Activated naive CD8-positive, alpha-beta T cell treated with anti-CD3 and anti-CD28 coated beads for 36 hours (primary cell): ENCODE measurements around the gene SLC9B1. TPM values are rescaled to one million over a fixed set of nuclear protein-coding genes. Genes with fewer than 3 reads are reported as not detected.
"Not testable (repeated sequence)": the region's sequence is repeated elsewhere in the genome, so short reads cannot be mapped to it uniquely, and the experiment has no call there.

ENCODE experiments used
- DNase-seq: peaks from one replicate; pipeline ENCODE4 v3.0.0; 2021
- H3K27ac Mint-ChIP-seq: one replicate; pipeline ENCODE4 v1.8.0; 2022; ENCODE audit warnings: mild to moderate bottlenecking, moderate library complexity, mixed read lengths
- H3K27me3 Mint-ChIP-seq: one replicate; pipeline ENCODE4 v1.8.0; 2022; ENCODE audit warnings: mild to moderate bottlenecking, mixed read lengths
- H3K36me3 Mint-ChIP-seq: one replicate; pipeline ENCODE4 v1.8.0; 2021; ENCODE audit warnings: mild to moderate bottlenecking, mixed read lengths
- H3K4me1 Mint-ChIP-seq: one replicate; pipeline ENCODE4 v1.8.0; 2021; ENCODE audit warnings: mixed read lengths
- H3K4me3 Mint-ChIP-seq: one replicate; pipeline ENCODE4 v1.8.0; 2022; ENCODE audit warnings: mild to moderate bottlenecking, moderate library complexity, mixed read lengths
- H3K9me3 Mint-ChIP-seq: one replicate; pipeline ENCODE4 v1.8.0; 2022; ENCODE audit warnings: mixed read lengths
- total RNA-seq, 2 experiments: library from RNA; stranded (reverse); gene quantifications; one replicate each; pipeline ENCODE4 v1.2.3, GENCODE V29; 2021

SLC9B1 gene
- total RNA-seq, 2 experiments from 2014 or later: 1.0 to 1.2 TPM

DNA sequence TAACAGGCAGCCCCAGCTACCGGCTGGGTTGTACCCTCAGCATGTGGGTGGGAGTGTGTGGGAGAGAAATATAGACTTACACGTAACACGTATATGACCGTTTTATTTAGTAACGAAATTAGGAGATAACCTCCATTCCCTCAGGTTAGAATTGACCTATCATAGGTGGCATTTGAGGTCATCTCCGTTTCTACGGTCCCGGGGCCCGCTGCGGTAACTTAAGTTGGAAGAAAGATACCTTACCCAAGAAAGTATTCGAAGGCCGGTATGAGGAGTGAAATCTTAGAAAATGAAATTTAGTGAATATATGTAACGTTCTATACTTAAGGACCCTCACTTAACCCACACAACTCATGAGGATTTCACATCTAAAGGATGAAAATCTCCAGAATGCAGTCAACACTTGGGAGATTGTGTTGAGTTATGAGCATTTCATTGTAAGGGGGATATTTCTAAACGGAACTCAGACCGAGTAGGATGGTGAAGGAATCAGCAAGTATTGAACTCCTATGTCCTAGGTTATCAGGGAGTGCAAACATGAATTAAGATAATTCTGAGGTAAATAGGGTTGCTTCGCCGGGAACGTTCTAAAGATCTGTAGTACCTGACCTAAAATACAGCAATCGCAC, 149.8 kb downstream of the SLC9B1 start:
- Mint-ChIP-seq H3K9me3 (no peaks in the 10 kb centered on the region), H3K4me3 (peak overlapping the region; percentile 98), H3K27ac (peak overlapping the region; percentile 100), H3K4me1 (peaks cover 52% of the 10 kb centered on the region), H3K27me3 (no peaks in the 10 kb centered on the region), H3K36me3 (peaks cover 56% of the 10 kb centered on the region)
- DNase-seq: no peak

DNA sequence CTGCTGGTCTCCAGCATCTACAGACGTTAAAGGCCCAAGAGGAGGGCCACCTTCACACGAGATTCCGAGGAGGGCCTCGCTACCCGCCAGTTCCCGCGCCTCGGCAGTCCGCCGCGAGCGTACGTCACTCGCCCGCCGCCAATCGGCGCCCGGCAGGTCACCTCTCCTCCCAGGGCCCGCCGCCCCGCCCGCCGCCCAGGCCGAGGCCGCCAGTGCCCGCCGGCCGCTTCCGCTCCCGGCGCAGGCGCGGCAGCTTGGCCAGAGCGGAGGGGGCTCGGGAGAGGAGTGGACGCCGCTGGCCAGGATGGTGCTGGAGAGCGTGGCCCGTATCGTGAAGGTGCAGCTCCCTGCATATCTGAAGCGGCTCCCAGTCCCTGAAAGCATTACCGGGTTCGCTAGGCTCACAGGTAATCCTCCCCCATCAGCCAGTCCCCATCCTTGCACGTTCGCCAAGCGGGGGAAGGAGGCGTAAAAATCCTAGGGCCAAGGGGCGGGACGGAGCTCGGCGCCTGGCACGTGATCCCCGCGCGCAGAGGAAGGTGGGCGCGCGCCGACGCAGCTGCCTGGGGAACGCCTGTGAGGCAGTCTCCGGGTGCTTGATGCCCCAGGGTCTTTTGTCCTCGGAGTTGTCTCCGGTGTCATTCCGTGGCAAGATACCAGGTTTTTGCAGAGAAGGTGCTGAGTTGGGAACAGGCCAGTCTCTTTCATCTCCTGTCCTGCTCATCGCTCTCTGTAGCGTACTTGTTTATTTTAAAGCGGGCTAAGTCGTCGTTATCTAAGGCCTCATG, 150.5 kb downstream of the SLC9B1 start, which contains the start of gene CISD2:
Gene CISD2 (plus strand): TSS at position 212 of the 788 bp plus-strand sequence. CDS start 93 bp downstream, at position 305.
- Mint-ChIP-seq H3K27ac (peak within 1 kb of the TSS; percentile 100), H3K36me3 (peaks cover 57% of the 10 kb centered on the region), H3K27me3 (no peaks in the 10 kb centered on the region), H3K4me3 (peak within 1 kb of the TSS; percentile 98), H3K9me3 (no peaks in the 10 kb centered on the region), H3K4me1 (peaks cover 52% of the 10 kb centered on the region)
- peak; percentile 96 for DNase-seq

DNA sequence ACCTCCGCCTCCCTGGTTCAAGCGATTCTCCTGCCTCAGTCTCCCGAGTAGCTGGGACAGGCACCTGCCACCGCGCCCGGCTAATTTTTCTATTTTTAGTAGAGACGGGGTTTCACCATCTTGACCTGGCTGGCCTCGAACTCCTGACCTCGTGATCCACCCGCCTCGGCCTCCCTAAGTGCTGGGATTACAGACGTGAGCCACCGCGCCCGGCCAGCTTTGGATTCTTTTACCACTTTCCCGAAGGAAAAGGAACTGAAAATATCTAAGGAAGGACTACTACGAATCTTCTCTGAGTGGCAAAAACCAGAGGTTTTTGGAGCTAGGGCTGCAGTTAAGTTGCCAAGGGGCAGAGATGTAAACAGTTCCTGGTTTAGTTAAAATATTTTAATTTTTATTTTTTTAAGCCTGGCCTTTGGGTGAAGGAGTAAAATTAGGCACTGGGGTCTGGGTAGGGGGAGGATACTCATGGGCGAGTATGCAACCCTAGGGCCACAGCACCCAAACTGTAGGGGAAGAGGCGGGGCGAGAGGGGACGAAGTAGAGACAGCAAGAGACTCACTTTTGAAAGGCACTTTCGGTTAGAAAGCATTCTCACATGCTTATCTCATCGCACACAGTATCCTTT, 151.2 kb downstream of the SLC9B1 start:
- Mint-ChIP-seq H3K27ac (peak overlapping the region; percentile 100), H3K4me3 (peak overlapping the region; percentile 98), H3K36me3 (peaks cover 56% of the 10 kb centered on the region), H3K27me3 (no peaks in the 10 kb centered on the region), H3K4me1 (peaks cover 50% of the 10 kb centered on the region), H3K9me3 (no peaks in the 10 kb centered on the region)
- peak; percentile 8 for DNase-seq

DNA sequence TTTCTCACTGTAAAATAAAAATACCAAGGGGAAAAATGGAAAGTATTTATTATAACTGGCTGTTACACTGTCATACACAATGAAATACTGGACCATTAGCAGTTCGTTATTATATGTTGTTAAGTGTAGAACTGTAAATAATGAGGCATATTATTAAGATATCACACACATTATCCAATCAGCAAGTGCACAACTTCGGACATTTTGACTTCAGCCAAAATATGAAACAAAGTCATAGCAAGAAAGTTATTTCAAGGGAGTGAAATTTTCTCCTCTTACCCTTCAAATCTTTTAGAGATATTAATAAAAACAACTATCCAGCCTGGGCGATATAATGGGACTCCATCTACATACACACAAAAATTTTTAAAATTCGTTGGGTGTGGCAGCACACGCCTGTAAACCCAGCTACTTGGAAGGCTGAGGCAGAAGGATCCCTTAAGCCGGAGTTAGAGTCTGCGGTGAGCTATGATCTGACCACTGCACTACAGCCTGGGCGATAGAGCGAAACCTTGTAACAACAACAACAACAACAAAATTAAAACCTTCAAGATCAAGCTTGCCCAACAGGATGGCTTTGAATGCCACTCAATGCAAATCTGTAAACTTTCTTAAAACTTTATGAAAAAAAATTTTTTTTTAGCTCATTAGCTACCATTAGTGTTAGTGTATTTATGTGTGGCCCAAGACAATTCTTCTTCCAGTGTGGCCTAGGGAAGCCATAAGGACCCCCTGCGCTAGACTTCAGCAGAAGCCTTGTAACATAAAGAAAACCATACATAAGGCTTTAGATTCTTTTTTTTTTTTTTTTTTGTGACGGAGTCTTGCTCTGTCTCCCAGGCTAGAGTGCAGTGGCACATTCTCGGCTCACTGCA, 152.0 kb downstream of the SLC9B1 start:
- Mint-ChIP-seq H3K4me1 (peaks cover 47% of the 10 kb centered on the region), H3K27me3 (no peaks in the 10 kb centered on the region), H3K4me3 (peak overlapping the region; percentile 98), H3K27ac (peak overlapping the region; percentile 100), H3K36me3 (peaks cover 57% of the 10 kb centered on the region), H3K9me3 (no peaks in the 10 kb centered on the region)
- no peak for DNase-seq

DNA sequence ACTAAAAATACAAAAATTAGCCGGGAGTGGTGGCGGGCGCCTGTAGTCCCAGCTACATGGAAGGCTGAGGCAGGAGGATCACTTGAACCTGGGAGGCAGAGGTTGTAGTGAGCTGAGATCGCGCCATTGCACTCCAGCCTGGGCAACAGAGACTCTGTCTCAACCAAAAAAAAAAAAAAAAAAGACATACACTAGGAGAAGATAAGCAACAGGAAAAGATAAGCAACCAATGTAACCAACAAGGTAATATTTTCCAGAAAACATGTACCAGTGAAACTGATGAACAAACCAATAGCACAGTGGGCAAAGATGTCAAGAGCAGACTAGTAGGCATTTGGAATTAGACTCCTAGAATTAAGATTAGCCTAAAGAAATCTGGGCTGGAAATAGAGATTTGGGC, 154.2 kb downstream of the SLC9B1 start:
- H3K4me1 Mint-ChIP-seq: peaks cover 36% of the 10 kb centered on the region
- not testable (repeated sequence) for DNase-seq, H3K9me3 Mint-ChIP-seq, H3K27me3 Mint-ChIP-seq
- H3K36me3 Mint-ChIP-seq: peaks cover 64% of the 10 kb centered on the region
- H3K4me3 Mint-ChIP-seq: peak overlapping the region; percentile 2
- H3K27ac Mint-ChIP-seq: peak overlapping the region; percentile 11

DNA sequence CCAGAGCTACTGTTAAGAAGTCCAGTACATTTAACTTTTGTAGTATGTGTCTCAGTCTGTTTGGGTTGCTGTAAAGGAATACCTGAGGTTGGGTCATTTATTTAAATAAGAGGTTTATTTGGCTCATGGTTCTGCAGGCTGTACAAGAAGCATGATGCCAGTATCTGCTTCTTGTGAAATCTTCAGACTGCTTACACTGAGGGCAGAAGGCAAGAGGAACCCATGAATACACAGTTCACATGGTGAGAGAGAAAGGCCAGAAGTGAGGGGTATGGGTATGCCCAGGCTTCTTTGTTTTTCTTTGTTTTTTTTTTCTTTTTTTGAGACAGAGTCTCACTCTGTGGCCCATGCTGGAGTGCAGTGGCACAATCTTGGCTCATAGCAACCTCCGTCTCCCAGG, 156.8 kb downstream of the SLC9B1 start:
- Mint-ChIP-seq H3K36me3 (peaks cover 74% of the 10 kb centered on the region), H3K4me1 (peaks cover 35% of the 10 kb centered on the region), H3K27me3 (no peaks in the 10 kb centered on the region), H3K9me3 (peaks cover 22% of the 10 kb centered on the region), H3K27ac (no peak overlapping the region), H3K4me3 (no peak overlapping the region)
- no peak for DNase-seq

DNA sequence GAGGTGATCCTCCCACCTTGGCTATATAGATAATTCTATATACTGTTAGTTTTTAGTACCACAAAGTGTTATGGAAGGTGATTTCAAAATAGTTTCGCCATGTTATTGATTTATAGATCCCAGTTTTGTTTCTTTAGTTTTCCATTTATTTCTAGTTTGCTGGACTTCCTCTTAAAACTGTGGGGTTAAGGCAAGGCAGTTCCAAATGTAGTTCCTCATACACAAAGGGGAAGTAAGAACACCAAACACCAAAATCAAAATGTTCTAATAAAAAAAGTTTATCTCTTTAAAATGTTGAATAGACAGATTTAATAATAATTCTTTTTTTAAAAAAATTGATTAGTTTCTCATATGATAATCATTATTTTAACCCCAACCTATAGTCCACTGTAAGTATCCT, 157.5 kb downstream of the SLC9B1 start:
- peaks cover 22% of the 10 kb centered on the region for H3K9me3 Mint-ChIP-seq
- H3K36me3 Mint-ChIP-seq: peaks cover 68% of the 10 kb centered on the region
- no peaks in the 10 kb centered on the region for H3K27me3 Mint-ChIP-seq
- H3K4me3 Mint-ChIP-seq: no peak overlapping the region
- no peak for DNase-seq
- no peak overlapping the region for H3K27ac Mint-ChIP-seq
- peaks cover 29% of the 10 kb centered on the region for H3K4me1 Mint-ChIP-seq

DNA sequence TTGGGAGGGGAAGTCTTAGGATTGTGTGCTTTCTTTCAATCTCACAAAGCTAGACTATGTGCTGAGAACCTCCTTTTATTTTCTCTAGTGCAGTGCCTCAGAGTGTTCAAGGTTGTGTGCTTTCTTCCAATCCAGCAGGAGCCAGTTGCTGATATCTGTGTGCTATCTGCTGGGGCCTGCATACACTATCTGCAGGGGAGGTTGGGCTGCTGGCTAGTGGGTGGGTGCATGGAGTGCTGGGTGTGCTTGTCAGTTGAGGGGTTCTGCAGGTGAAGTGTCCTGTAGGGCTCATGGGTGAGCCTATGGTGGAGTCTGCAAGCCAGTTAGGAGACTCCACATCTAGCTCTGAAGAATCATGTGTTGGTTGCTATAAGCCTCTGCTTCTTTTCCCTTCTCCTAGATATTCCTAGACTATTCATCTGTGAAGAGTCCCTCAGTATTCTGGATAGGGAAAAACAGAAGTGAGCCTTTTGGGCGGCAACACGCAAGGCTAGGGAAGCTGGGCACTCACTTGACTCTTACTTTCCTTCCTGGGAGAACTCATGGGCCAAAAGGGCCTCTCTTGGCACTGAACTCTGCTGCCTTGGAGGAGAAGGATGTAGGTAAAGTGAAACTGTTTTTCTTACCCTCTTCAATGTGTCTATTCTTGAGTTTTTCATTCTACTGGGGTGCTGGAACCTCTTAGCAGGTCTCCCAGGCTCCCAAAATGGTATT, 158.7 kb downstream of the SLC9B1 start:
- H3K27ac Mint-ChIP-seq: no peak overlapping the region
- H3K4me3 Mint-ChIP-seq: no peak overlapping the region
- peaks cover 22% of the 10 kb centered on the region for H3K9me3 Mint-ChIP-seq
- H3K4me1 Mint-ChIP-seq: peaks cover 21% of the 10 kb centered on the region
- H3K36me3 Mint-ChIP-seq: peaks cover 61% of the 10 kb centered on the region
- H3K27me3 Mint-ChIP-seq: no peaks in the 10 kb centered on the region
- no peak for DNase-seq

DNA sequence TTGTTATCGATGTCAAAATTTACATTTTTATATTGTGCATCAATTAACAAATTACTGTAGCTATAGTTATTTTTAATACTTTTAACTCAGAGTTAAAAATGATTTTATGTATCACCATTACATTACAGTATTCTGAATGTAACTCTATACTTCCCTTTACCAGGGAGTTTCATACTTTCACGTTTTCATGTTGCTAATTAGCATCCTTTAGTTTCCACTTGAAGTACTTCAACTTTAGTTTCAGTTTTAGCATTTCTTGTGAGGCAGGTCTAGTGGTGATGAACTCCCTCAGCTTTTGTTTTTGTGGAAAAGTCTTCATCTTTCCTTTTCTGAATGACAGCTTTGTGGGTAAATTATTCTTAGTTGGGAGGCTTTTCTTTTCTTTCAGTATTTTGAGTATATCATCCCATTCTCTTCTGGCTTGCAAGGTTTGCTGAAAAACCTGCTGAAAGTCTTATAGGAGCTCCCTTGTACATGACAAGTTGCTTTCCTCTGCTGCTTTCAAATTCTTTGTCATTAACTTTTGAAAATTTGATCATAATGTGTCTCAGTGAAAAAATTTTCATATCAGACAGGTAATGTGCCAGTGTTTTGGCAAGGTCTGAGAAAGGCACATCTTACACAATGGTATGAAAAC, 160.6 kb downstream of the SLC9B1 start:
- H3K27ac Mint-ChIP-seq: peak overlapping the region; percentile 38
- peaks cover 52% of the 10 kb centered on the region for H3K36me3 Mint-ChIP-seq
- peaks cover 6% of the 10 kb centered on the region for H3K4me1 Mint-ChIP-seq
- H3K4me3 Mint-ChIP-seq: no peak overlapping the region
- H3K27me3 Mint-ChIP-seq: no peaks in the 10 kb centered on the region
- DNase-seq: no peak
- H3K9me3 Mint-ChIP-seq: peaks cover 22% of the 10 kb centered on the region

Other genes with a start within 250 kb of the SLC9B1 start
- gene UBE2D3, start 192.2 kb downstream of the SLC9B1 start, total RNA-seq: 100 to 1,000 TPM; 477 to 516 TPM
- gene CISD2, start 150.7 kb downstream of the SLC9B1 start, total RNA-seq: 10 to 100 TPM; 41.5 to 41.8 TPM
- 10 to 100 TPM; 42.3 to 44.2 TPM for gene SLC9B2, start 57.1 kb upstream of the SLC9B1 start, total RNA-seq
- gene BDH2, start 80.1 kb upstream of the SLC9B1 start, total RNA-seq: 10 to 100 TPM; 13.2 to 13.8 TPM
- 10 to 100 TPM; 34.2 to 36.8 TPM for gene CENPE, start 178.6 kb upstream of the SLC9B1 start, total RNA-seq